Measurements from ENCODE around the gene PGAM1.

Gene PGAM1

DNA sequence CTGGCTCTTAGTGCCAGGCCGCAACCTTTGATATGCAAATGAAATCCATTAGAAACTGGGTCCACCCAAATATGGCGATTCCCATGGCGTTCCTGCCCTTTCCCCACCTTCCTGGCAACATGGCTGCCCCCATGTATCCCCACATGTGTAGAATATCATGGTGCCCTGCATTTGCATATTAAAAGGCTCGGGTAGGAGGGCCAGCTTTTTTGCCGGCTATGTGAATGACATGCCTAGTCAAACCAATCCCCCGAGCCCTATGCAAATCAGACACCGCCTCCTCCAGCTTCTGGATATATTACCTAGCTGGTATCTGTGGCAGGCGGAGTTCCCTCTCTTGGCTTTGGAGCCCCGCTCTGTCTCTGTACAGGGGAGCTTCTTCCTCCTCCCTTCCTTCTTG, 53.9 kb downstream of the PGAM1 start:
- TF ChIP-seq YY1 (IDR thresholded peaks at IDR 0.05; ENCODE audit: low read depth) (peak; percentile 94), ZBTB7A (IDR thresholded peaks at IDR 0.05; ENCODE audit: low read depth) (no peak), CREB1 (IDR thresholded peaks at IDR 0.05; ENCODE audit: low read depth) (no peak), NFIC (IDR thresholded peaks at IDR 0.05) (no peak), RAD21 (IDR thresholded peaks at IDR 0.05; ENCODE audit: low read depth) (no peak), EGR1 (IDR thresholded peaks at IDR 0.05) (peak; percentile 31; the same call in 1 of the 2 replicates), TEAD4 (IDR thresholded peaks at IDR 0.05) (0 out of 2 replicates have a peak, but pooled peaks have one; percentile 22), CEBPB (IDR thresholded peaks at IDR 0.05) (no peak), TCF12 (IDR thresholded peaks at IDR 0.05; ENCODE audit: low read depth) (no peak)
- TF ChIP-seq, protein P1, sequence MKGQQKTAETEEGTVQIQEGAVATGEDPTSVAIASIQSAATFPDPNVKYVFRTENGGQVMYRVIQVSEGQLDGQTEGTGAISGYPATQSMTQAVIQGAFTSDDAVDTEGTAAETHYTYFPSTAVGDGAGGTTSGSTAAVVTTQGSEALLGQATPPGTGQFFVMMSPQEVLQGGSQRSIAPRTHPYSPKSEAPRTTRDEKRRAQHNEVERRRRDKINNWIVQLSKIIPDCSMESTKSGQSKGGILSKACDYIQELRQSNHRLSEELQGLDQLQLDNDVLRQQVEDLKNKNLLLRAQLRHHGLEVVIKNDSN (IDR thresholded peaks at IDR 0.05) = no peak
- TF ChIP-seq, protein P2, sequence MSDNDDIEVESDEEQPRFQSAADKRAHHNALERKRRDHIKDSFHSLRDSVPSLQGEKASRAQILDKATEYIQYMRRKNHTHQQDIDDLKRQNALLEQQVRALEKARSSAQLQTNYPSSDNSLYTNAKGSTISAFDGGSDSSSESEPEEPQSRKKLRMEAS (IDR thresholded peaks at IDR 0.05) = peak; percentile 95
- TF ChIP-seq, protein P3, sequence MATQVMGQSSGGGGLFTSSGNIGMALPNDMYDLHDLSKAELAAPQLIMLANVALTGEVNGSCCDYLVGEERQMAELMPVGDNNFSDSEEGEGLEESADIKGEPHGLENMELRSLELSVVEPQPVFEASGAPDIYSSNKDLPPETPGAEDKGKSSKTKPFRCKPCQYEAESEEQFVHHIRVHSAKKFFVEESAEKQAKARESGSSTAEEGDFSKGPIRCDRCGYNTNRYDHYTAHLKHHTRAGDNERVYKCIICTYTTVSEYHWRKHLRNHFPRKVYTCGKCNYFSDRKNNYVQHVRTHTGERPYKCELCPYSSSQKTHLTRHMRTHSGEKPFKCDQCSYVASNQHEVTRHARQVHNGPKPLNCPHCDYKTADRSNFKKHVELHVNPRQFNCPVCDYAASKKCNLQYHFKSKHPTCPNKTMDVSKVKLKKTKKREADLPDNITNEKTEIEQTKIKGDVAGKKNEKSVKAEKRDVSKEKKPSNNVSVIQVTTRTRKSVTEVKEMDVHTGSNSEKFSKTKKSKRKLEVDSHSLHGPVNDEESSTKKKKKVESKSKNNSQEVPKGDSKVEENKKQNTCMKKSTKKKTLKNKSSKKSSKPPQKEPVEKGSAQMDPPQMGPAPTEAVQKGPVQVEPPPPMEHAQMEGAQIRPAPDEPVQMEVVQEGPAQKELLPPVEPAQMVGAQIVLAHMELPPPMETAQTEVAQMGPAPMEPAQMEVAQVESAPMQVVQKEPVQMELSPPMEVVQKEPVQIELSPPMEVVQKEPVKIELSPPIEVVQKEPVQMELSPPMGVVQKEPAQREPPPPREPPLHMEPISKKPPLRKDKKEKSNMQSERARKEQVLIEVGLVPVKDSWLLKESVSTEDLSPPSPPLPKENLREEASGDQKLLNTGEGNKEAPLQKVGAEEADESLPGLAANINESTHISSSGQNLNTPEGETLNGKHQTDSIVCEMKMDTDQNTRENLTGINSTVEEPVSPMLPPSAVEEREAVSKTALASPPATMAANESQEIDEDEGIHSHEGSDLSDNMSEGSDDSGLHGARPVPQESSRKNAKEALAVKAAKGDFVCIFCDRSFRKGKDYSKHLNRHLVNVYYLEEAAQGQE (IDR thresholded peaks at IDR 0.05; ENCODE audit: low read depth) = no peak

DNA sequence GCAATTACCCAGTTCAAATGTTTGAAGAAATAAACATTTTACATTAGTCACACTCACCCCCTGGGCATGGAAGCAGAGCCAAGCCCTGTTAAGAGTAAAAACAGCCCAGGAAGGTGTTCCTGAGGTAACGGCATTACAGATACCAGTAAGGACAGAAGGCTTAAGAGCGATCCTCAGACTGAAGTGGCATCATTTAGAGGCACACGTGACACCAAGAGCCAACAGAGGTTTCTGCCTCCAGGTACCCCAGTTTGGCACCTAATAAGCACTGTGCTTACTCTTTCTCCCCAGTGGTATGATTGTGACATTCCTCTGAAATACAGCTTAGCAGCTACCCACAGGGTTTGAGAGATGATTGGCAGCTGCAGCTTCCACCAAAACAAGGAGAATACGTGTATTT, 55.1 kb downstream of the PGAM1 start:
- no peak for TF ChIP-seq EGR1 (IDR thresholded peaks at IDR 0.05)
- TF ChIP-seq NFIC (IDR thresholded peaks at IDR 0.05) = no peak
- TF ChIP-seq, protein P1 (IDR thresholded peaks at IDR 0.05) = no peak
- TF ChIP-seq RAD21 (IDR thresholded peaks at IDR 0.05; ENCODE audit: low read depth) = no peak

DNA sequence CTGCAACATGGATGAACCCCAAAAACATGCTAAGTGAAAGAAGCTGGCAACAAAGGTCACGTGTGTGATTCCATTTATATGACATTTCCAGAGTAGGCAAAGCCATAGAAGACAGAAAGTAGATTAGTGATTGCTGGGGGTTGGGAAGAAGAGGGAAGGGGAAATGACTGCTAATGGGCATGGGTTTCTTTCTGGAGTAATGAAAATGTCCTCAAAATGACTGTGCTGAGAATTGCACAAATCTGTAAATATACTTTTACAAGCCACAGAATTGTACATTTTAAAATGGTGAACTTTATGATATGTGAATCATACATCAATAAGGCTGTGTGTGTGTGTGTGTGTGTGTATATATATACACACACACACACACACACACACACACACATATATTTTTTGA, 56.4 kb downstream of the PGAM1 start:
- TF ChIP-seq TCF12 (IDR thresholded peaks at IDR 0.05; ENCODE audit: low read depth) (no peak), TEAD4 (IDR thresholded peaks at IDR 0.05) (no peak), FOXM1 (IDR thresholded peaks at IDR 0.05; ENCODE audit: borderline replicate concordance, low read depth) (no peak), CREB1 (IDR thresholded peaks at IDR 0.05; ENCODE audit: low read depth) (no peak), YY1 (IDR thresholded peaks at IDR 0.05; ENCODE audit: low read depth) (no peak), CEBPB (IDR thresholded peaks at IDR 0.05) (no peak), EGR1 (IDR thresholded peaks at IDR 0.05) (no peak)
- TF ChIP-seq, protein P1 (IDR thresholded peaks at IDR 0.05) = no peak
- TF ChIP-seq, protein P3 (IDR thresholded peaks at IDR 0.05; ENCODE audit: low read depth) = no peak
- TF ChIP-seq, protein P2 (IDR thresholded peaks at IDR 0.05) = no peak
